Cardiac muscle cell (in vitro differentiated cells and primary cell): Measurements from ENCODE around the gene ERC1. TPM values are rescaled to one million over a fixed set of nuclear protein-coding genes. Genes with fewer than 3 reads are reported as not detected.

Source experiments
- DNase-seq, 2 donors: peaks; one replicate each; pipeline versions ENCODE4 v3.0.0 to v3.0.0-alpha.2; 2010 to 2017; ENCODE audit warnings: low read depth in 1 of 2, low spot score in 1 of 2
- H3K27ac ChIP-seq: fragments of 200-600 bp; sonication (generic); 2 replicates; pipeline ENCODE4 v1.5.1; 2016
- H3K27me3 ChIP-seq: fragments of 200-600 bp; sonication (generic); 2 replicates; pipeline ENCODE4 v1.6.0; 2016; ENCODE audit warnings: control low read depth
- H3K36me3 ChIP-seq: fragments of 200-600 bp; sonication (generic); 2 replicates; pipeline ENCODE4 v1.5.1; 2016; ENCODE audit warnings: control low read depth
- H3K4me1 ChIP-seq: fragments of 200-600 bp; sonication (generic); 2 replicates; pipeline ENCODE4 v1.8.1; 2017; ENCODE audit warnings: low read depth, mild to moderate bottlenecking, mixed run types
- H3K4me3 ChIP-seq: fragments of 200-600 bp; sonication (generic); 2 replicates; pipeline ENCODE4 v1.5.1; 2016; ENCODE audit warnings: mild to moderate bottlenecking
- H3K9me3 ChIP-seq: fragments of 200-600 bp; sonication (generic); 2 replicates; pipeline ENCODE4 v1.5.1; 2017; ENCODE audit warnings: low read depth, mild to moderate bottlenecking, control low read depth
- polyA plus RNA-seq: library from polyadenylated mRNA; unstranded; fragments of >200 nt; fragmentation: Nextera tagmentation; extraction: Ambion mirVana; gene quantifications from 2 replicates; pipeline ENCODE4 v1.2.1, GENCODE V29; 2016
- total RNA-seq: library from RNA; depleted of rRNA; stranded (reverse); fragments of >200 nt; gene quantifications from 2 replicates; pipeline ENCODE4 v1.2.3, GENCODE V29; 2016
- TF ChIP-seq, protein P1 (sequence below): IDR thresholded peaks from 2 replicates; pipeline ENCODE4 v1.5.1; 2012; ENCODE audit warnings: low read depth, mild to moderate bottlenecking, low read length

The ERC1 gene
- total and polyA plus RNA-seq, 2 experiments from 2014 or later: 34.1 to 46.3 TPM

DNA sequence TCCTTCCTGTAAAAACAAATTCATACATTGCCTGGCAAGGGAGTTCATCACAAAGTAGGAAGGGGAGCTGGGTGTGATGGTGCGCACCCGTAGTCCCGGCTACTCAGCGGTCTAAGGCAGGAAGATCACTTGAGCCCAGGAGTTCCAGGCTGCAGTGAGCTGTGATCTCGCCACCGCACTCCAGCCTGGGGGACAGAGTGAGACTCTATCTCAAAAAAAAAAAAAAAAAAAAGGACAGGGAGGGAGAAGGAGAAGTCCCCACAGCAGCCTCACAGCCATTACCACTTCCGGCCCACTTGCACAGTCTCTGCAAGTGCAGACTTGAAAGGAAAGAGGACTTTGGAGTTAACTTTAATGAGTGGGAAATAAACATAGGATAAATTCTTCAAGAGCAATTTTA, 482.4 kb downstream of the ERC1 start:
- H3K9me3 ChIP-seq: no peaks in the 10 kb centered on the region
- H3K27me3 ChIP-seq: no peaks in the 10 kb centered on the region
- no peak for DNase-seq
- TF ChIP-seq, protein P1, sequence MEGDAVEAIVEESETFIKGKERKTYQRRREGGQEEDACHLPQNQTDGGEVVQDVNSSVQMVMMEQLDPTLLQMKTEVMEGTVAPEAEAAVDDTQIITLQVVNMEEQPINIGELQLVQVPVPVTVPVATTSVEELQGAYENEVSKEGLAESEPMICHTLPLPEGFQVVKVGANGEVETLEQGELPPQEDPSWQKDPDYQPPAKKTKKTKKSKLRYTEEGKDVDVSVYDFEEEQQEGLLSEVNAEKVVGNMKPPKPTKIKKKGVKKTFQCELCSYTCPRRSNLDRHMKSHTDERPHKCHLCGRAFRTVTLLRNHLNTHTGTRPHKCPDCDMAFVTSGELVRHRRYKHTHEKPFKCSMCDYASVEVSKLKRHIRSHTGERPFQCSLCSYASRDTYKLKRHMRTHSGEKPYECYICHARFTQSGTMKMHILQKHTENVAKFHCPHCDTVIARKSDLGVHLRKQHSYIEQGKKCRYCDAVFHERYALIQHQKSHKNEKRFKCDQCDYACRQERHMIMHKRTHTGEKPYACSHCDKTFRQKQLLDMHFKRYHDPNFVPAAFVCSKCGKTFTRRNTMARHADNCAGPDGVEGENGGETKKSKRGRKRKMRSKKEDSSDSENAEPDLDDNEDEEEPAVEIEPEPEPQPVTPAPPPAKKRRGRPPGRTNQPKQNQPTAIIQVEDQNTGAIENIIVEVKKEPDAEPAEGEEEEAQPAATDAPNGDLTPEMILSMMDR: no peak
- H3K4me3 ChIP-seq: no peak overlapping the region
- H3K27ac ChIP-seq: peak overlapping the region; percentile 89
- no peaks in the 10 kb centered on the region for H3K36me3 ChIP-seq
- peaks cover 67% of the 10 kb centered on the region for H3K4me1 ChIP-seq

DNA sequence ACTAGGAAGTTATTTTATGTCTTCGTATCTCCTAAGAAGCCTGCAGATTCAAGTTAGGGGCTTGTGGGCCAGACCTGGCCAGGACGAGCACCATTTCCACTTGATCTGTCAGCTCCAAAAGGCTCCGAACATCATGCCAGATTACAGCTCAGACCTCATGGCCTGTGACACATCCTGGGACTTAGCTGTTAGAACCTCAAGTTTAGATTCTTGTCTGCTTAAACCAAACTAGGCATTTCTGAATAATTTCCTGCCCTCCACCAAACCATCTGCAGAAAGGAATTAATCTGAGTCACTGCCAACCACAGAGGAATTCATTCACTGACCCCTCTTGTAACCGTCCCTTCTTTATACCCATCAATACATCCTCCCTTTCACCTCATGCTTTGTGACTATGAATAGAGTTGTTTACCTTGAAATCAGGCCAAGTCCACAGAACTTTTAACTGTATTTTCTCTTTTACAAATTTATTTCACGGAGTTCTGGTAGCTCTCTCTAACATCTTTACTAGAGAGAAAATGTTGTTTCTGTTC, 483.1 kb downstream of the ERC1 start:
- Histone ChIP-seq H3K4me1 (peaks cover 61% of the 10 kb centered on the region), H3K27me3 (no peaks in the 10 kb centered on the region), H3K36me3 (no peaks in the 10 kb centered on the region), H3K9me3 (no peaks in the 10 kb centered on the region), H3K27ac (peak overlapping the region; percentile 89), H3K4me3 (no peak overlapping the region)
- TF ChIP-seq, protein P1: no peak
- DNase-seq: peak; percentile 26 to 86

DNA sequence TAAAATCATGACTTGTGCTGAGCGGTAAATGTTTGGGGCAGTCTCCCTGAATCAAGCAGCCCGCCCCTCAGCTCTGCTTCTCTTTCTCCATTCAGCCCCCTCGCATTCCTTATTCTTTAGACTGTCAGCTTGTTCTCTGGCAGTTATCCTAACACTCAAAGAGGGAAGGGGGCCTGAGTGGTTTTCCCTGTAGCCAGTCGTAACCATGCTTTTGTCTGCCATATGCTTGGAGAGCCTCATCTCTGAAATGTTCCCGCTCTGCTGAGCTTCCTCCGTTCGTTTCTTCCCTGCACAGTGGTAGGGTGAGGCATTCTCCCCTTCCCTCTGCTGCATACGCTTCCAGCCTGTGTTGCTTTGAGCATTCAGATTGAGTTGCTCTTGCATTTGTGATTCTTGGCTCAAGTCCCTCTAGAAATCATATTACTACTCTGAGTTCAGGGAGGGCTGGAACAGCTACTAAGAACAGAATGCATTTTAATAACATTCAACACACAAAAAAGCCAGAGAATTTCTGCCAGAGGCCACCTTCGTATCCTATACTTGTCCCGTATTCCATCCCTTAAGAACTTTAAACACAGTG, 483.6 kb downstream of the ERC1 start:
- peak; percentile 86 to 87 for DNase-seq
- Histone ChIP-seq H3K36me3 (no peaks in the 10 kb centered on the region), H3K9me3 (no peaks in the 10 kb centered on the region), H3K4me1 (peaks cover 61% of the 10 kb centered on the region), H3K27ac (peak overlapping the region; percentile 89), H3K27me3 (no peaks in the 10 kb centered on the region), H3K4me3 (no peak overlapping the region)
- TF ChIP-seq, protein P1: no peak

DNA sequence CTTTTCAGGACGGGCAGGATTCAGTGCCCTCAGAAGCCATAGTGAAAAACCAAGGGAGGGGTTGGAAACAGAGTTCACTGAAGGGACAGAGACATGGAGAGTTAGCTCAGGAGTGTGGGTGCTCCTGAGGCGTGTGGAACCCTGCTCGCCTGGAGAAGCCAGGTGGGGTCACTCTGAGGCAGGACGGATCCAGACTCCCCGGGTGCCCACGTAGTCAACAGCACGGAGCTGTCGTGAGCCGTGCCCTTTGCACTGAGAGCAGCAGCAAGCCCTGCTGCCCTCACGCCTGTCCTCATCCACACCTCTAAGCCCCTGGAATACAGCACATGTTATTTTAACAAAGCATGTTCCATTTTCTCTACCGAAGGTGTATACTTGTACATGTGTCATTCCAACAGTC, 488.6 kb downstream of the ERC1 start:
- DNase-seq: no peak
- Histone ChIP-seq H3K27me3 (no peaks in the 10 kb centered on the region), H3K9me3 (no peaks in the 10 kb centered on the region), H3K36me3 (no peaks in the 10 kb centered on the region), H3K4me3 (no peak overlapping the region), H3K27ac (no peak overlapping the region), H3K4me1 (peaks cover 23% of the 10 kb centered on the region)
- TF ChIP-seq, protein P1: no peak

DNA sequence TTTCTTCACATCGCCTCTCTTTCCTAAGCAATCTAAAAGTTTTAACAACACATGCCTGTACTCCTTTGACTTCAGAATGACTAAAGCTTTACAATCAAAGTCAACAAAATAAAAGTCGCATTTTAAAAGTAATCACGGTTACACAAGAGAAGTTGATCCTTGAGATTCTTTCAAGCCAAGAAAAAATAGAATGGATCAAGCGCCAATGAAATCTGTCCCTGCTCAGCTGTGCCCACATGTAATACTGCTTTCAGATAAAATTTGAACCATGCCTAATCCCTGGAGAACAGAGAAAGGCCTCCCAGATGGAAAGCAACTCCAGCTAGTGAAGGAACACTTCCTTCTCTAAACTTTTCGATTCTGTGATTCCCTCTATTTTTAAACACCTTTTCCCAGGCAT, 490.3 kb downstream of the ERC1 start:
- Histone ChIP-seq H3K36me3 (no peaks in the 10 kb centered on the region), H3K4me3 (no peak overlapping the region), H3K27ac (no peak overlapping the region), H3K27me3 (no peaks in the 10 kb centered on the region), H3K9me3 (no peaks in the 10 kb centered on the region), H3K4me1 (peaks cover 12% of the 10 kb centered on the region)
- DNase-seq: peak in 1 of 2 donors; percentile 30
- TF ChIP-seq, protein P1: no peak
